WTC11 (cell line): Measurements from ENCODE around the gene PRKAG2. TPM values are rescaled to one million over a fixed set of nuclear protein-coding genes. Genes with fewer than 3 reads are reported as not detected.

Experiments used
- ATAC-seq: fragments of 200-7000 bp; cut with Tn5 transposase; 2 replicates; pipeline ENCODE4 v1.10.0; 2021; ENCODE audit warnings: mild to moderate bottlenecking, moderate library complexity
- CTCF ChIA-PET: fragments of 300-600 bp; sonication (Branson Sonifier 250); formaldehyde crosslinking; loops from one replicate; lab custom pipeline; 2021; ENCODE audit warnings: antibody characterized with exemption; lab: Charles Lee
- POLR2A ChIA-PET: fragments of 350-600 bp; sonication (Branson Sonifier 250); formaldehyde crosslinking; loops from one replicate; lab custom pipeline; 2021; ENCODE audit warnings: antibody characterized with exemption; lab: Charles Lee
- DNase-seq: peaks from one replicate; pipeline ENCODE4 v3.0.0; 2021; ENCODE audit warnings: low spot score
- H3K27ac Mint-ChIP-seq: 2 replicates; pipeline ENCODE4 v1.8.0; 2021; ENCODE audit warnings: mixed read lengths
- H3K27me3 Mint-ChIP-seq: 2 replicates; pipeline ENCODE4 v1.8.0; 2021; ENCODE audit warnings: low read depth, mild to moderate bottlenecking, moderate library complexity, mixed read lengths
- H3K36me3 Mint-ChIP-seq: 2 replicates; pipeline ENCODE4 v1.8.0; 2021; ENCODE audit warnings: mixed read lengths
- H3K4me1 Mint-ChIP-seq: 2 replicates; pipeline ENCODE4 v1.8.0; 2022; ENCODE audit warnings: mixed read lengths
- H3K4me3 Mint-ChIP-seq: 2 replicates; pipeline ENCODE4 v1.8.0; 2021; ENCODE audit warnings: mild to moderate bottlenecking, moderate library complexity, mixed read lengths
- H3K9me3 Mint-ChIP-seq: 2 replicates; pipeline ENCODE4 v1.8.0; 2021; ENCODE audit warnings: mixed read lengths
- ARID4B ChIP-seq: sonication (generic); formaldehyde crosslinking; IDR thresholded peaks from 2 replicates; pipeline ENCODE4 v1.8.0; 2023; ENCODE audit warnings: missing genetic modification reagents, mild to moderate bottlenecking, borderline replicate concordance
- GRHL2 ChIP-seq: fragments of 250-450 bp; sonication (Bioruptor Pico); IDR thresholded peaks from 2 replicates; pipeline ENCODE4 v1.8.0; 2022; ENCODE audit warnings: mild to moderate bottlenecking, moderate library complexity; ENCODE audit not compliant: insufficient replicate concordance, severe bottlenecking
- IRF2 ChIP-seq: sonication (generic); formaldehyde crosslinking; IDR thresholded peaks from 2 replicates; pipeline ENCODE4 v1.8.0; 2022; ENCODE audit warnings: low read depth, missing genetic modification reagents, borderline replicate concordance
- JAZF1 ChIP-seq: fragments of 250-450 bp; sonication (Bioruptor Pico); IDR thresholded peaks from 2 replicates; pipeline ENCODE4 v1.9.0; 2021; ENCODE audit warnings: moderate library complexity, mild to moderate bottlenecking, inconsistent platforms
- KAT7 ChIP-seq: sonication (generic); formaldehyde crosslinking; IDR thresholded peaks from 2 replicates; pipeline ENCODE4 v1.8.1; 2023; ENCODE audit warnings: missing genetic modification reagents, mild to moderate bottlenecking, borderline replicate concordance
- MAX ChIP-seq: sonication (generic); formaldehyde crosslinking; IDR thresholded peaks from 2 replicates; pipeline ENCODE4 v1.8.0; 2022; ENCODE audit warnings: mild to moderate bottlenecking, missing genetic modification reagents
- NFYB ChIP-seq: sonication (generic); formaldehyde crosslinking; conservative IDR thresholded peaks from 2 replicates; pipeline ENCODE4 v1.8.0; 2022; ENCODE audit warnings: low read depth, missing genetic modification reagents
- PRRX2 ChIP-seq: fragments of 250-450 bp; sonication (Bioruptor Pico); IDR thresholded peaks from 2 replicates; pipeline ENCODE4 v1.8.0; 2021; ENCODE audit warnings: mild to moderate bottlenecking
- RORB ChIP-seq: fragments of 250-450 bp; sonication (Bioruptor Pico); IDR thresholded peaks from 2 replicates; pipeline ENCODE4 v1.9.0; 2021; ENCODE audit warnings: mild to moderate bottlenecking
- total RNA-seq: library from RNA; stranded (reverse); gene quantifications from 3 replicates; pipeline ENCODE4 v1.2.3, GENCODE V29; 2021
- TF ChIP-seq, protein P1 (sequence below): sonication (generic); formaldehyde crosslinking; IDR thresholded peaks from 2 replicates; pipeline ENCODE4 v1.8.1; 2022; ENCODE audit warnings: mild to moderate bottlenecking, moderate library complexity, missing genetic modification reagents
- TF ChIP-seq, protein P2 (sequence below): sonication (generic); formaldehyde crosslinking; IDR thresholded peaks from 2 replicates; pipeline ENCODE4 v1.8.1; 2023; ENCODE audit warnings: mild to moderate bottlenecking, missing genetic modification reagents, moderate library complexity
- TF ChIP-seq, protein P3 (sequence below): sonication (generic); formaldehyde crosslinking; IDR thresholded peaks from 2 replicates; pipeline ENCODE4 v1.8.0; 2022; ENCODE audit warnings: mild to moderate bottlenecking, missing genetic modification reagents
- TF ChIP-seq, protein P4 (sequence below): sonication (generic); formaldehyde crosslinking; IDR thresholded peaks from 2 replicates; pipeline ENCODE4 v1.8.0; 2022; ENCODE audit warnings: missing genetic modification reagents

PRKAG2 gene
- total RNA-seq, 1 experiment from 2014 or later, result 20.3 TPM

DNA sequence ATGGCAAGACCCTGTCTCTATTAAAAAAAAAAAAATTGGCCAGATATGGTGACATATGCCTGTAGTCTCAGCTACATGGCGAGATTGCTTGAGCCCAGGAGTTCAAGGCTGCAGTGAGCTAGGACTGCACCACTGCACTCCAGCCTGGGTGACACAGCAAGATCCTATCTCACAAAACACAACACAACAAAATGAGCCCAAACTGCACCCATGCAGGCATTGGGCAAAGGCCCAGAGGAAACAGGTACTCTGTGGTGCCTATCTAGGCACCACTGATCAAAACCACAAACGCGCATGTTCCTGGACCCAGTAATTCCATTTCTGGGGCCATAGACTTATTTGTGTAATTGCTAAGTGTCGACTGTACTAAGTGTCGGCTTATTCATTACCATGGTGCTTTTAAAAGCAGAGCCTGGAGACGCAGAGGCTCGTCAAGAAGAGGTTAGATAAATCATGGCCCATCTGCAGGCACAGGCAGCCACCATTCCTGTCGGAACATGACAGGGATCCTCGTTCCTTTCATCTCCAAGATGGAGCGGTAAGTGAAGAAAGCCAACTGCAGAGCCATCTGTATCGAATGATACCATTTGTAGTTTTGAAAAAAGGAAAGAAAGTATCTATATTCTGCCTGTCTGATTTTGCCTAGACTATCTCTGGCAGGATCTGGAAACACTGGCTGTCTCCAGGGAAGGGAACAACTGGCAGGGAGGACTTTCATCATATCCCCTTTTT lies 196.9 kb downstream of the PRKAG2 start:
- H3K27ac Mint-ChIP-seq, result no peak overlapping the region
- TF ChIP-seq ARID4B (CRISPR knock-in tag), result no peak
- no peak for TF ChIP-seq IRF2
- no peak for TF ChIP-seq NFYB (CRISPR knock-in tag)
- TF ChIP-seq JAZF1 (CRISPR knock-in tag), result no peak
- no peak for TF ChIP-seq MAX (CRISPR knock-in tag)
- TF ChIP-seq GRHL2 (CRISPR knock-in tag), result no peak
- TF ChIP-seq, protein P1, sequence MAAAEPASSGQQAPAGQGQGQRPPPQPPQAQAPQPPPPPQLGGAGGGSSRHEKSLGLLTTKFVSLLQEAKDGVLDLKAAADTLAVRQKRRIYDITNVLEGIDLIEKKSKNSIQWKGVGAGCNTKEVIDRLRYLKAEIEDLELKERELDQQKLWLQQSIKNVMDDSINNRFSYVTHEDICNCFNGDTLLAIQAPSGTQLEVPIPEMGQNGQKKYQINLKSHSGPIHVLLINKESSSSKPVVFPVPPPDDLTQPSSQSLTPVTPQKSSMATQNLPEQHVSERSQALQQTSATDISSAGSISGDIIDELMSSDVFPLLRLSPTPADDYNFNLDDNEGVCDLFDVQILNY, result no peak
- TF ChIP-seq, protein P2, sequence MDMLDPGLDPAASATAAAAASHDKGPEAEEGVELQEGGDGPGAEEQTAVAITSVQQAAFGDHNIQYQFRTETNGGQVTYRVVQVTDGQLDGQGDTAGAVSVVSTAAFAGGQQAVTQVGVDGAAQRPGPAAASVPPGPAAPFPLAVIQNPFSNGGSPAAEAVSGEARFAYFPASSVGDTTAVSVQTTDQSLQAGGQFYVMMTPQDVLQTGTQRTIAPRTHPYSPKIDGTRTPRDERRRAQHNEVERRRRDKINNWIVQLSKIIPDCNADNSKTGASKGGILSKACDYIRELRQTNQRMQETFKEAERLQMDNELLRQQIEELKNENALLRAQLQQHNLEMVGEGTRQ (CRISPR knock-in tag), result no peak
- TF ChIP-seq, protein P3, sequence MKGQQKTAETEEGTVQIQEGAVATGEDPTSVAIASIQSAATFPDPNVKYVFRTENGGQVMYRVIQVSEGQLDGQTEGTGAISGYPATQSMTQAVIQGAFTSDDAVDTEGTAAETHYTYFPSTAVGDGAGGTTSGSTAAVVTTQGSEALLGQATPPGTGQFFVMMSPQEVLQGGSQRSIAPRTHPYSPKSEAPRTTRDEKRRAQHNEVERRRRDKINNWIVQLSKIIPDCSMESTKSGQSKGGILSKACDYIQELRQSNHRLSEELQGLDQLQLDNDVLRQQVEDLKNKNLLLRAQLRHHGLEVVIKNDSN (CRISPR knock-in tag), result no peak
- TF ChIP-seq, protein P4, sequence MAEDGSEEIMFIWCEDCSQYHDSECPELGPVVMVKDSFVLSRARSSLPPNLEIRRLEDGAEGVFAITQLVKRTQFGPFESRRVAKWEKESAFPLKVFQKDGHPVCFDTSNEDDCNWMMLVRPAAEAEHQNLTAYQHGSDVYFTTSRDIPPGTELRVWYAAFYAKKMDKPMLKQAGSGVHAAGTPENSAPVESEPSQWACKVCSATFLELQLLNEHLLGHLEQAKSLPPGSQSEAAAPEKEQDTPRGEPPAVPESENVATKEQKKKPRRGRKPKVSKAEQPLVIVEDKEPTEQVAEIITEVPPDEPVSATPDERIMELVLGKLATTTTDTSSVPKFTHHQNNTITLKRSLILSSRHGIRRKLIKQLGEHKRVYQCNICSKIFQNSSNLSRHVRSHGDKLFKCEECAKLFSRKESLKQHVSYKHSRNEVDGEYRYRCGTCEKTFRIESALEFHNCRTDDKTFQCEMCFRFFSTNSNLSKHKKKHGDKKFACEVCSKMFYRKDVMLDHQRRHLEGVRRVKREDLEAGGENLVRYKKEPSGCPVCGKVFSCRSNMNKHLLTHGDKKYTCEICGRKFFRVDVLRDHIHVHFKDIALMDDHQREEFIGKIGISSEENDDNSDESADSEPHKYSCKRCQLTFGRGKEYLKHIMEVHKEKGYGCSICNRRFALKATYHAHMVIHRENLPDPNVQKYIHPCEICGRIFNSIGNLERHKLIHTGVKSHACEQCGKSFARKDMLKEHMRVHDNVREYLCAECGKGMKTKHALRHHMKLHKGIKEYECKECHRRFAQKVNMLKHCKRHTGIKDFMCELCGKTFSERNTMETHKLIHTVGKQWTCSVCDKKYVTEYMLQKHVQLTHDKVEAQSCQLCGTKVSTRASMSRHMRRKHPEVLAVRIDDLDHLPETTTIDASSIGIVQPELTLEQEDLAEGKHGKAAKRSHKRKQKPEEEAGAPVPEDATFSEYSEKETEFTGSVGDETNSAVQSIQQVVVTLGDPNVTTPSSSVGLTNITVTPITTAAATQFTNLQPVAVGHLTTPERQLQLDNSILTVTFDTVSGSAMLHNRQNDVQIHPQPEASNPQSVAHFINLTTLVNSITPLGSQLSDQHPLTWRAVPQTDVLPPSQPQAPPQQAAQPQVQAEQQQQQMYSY (CRISPR knock-in tag), result no peak
- TF ChIP-seq RORB (CRISPR knock-in tag), result no peak
- TF ChIP-seq PRRX2, result no peak
- no peak for TF ChIP-seq KAT7 (CRISPR knock-in tag)
- TF ChIP-seq, all 79 proteins: peak for 0
- ChIA-PET POLR2A (no interaction called here), CTCF (interaction anchor here (1.7 kb wide), 1 partner anchor 49 kb away, joined by 4 read pairs; no protein-coding TSS in a partner anchor)
- H3K4me3 Mint-ChIP-seq, result no peak overlapping the region
- H3K36me3 Mint-ChIP-seq, result no peaks in the 10 kb centered on the region
- no peaks in the 10 kb centered on the region for H3K9me3 Mint-ChIP-seq
- ATAC-seq, result no peak
- H3K27me3 Mint-ChIP-seq, result no peaks in the 10 kb centered on the region
- no peak for DNase-seq
- peaks cover 7% of the 10 kb centered on the region for H3K4me1 Mint-ChIP-seq
